ENCODE results near the gene UBE2L5.
A peak's percentile ranks its signal among the peaks of the same experiment; 100 is the strongest.

Gene UBE2L5

DNA sequence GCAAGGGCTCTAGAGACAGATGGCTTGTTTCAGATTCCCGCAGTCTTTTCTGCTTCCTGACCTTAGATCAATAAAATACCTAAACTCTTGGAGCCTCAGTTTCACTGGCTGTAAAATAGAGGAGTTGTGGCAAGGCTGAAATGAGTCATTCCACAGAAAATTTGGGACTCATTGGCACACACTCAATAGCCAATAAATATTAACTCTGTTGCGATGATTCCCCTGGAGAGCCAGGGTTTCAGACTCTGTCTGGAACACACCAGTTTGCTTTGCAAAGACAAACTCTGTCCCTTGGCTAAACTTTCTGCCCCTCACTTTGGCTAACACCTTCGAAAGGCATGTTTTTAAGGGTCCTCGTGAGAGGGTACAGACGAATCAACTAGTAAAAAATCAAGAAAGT, 18.1 kb upstream of the UBE2L5 start:
- DNase-seq (ENCODE audit: low read depth in 3 of 3): no peak

DNA sequence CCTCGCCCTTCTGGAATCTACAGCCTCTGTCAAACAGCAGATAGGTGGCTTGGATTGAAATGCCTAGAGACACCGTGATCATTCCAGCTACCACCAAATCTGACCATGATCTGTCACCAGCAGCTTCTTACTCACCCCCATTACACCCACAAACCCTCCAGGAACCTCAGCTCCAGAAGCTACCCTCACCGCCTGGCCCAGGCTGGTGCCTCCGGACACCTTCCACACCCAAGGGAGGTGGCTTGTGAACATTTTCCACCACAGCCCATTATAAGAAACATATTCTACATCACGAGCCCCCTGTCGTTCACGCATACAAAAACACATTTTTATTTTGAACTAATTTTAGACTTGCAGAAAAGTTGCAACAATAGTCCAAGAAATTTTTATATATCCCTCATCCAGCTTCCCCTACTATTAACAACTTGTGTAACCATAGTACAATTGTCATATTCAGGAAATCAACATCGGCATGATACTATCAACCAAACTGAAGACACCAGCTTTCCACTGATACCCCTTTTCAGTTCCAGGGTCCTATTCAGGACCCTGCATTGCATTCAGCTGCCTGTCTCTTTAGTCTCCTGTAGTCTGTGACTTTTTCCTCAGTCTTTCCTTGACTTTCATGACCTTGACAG, 15.4 kb upstream of the UBE2L5 start:
- no peak for DNase-seq (ENCODE audit: low read depth in 3 of 3)

DNA sequence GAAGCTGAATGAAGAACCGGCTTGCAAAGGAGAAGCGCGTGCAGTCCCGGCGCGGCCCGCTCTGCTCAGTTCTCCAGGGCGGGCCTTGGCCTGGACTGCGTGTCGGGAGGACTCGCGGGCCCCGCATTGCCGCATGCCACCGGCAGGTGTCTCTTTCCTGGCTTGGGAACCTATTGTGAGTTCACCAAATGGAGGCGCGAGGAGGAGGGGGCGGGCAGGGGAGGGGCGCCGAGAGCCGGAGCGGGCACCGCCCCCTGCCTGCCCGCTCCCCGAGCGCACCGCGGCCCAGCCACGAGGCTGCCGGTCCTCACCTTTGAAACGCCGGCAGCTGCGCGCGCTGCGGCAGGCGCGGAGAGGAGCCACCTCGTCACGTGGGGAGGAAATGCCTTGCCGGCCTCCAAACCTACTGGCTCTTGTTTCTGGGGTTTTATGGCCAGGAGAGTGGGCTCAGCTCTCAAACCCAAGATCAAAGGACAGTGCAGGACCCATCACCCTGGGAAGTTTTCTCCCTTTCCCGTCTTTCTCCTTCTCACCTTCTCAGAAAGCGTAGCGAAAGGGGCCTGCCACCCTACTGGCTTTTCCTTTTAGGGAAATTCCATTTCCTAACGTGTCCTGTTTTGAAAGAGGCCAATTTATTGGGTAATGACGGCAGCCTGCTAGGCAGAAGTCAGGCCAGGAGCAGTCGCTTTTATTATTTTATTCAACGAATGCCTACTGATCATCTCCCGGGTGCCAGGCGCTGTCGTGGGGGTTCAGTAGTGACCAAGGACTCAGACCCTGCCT, 13.8 kb upstream of the UBE2L5 start:
- peak; percentile 82 to 95 (median 89) for DNase-seq (ENCODE audit: low read depth in 3 of 3)

DNA sequence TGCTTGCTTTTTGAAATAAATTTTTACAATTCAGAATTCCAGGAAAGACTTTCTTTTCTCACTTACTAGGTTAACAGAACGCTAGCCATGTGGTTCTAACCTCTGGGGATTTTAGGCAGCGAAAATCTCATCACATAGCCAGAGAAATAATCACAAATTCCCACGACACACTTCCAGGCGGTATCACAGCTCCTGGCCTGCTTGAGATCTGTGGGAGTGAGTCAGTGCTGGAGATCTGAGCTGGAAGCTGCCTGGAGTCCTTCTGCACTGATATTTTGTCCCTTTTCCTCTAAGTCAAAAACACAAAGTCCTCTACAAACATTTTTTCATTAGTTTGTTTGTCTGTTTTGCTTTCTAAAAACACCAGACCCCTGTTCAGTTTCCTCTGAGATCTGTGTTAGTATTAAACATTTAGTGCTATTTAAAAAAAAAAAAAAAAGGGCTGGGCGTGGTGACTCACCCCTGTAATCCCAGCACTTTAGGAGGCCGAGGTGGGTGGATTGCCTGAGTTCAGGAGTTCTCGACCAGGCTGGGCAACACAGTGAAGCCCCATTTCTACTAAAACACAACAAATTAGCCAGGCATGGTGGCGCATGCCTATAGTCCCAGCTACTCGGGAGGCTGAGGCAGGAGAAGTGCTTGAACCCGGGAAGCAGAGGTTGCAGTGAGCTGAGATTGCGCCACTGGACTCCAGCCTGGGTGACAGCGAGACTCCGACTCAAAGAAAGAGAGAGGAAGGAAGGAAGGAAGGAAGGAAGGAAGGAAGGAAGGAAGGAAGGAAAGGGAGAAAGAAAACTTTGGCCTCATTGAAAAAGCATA, 12.2 kb upstream of the UBE2L5 start:
- DNase-seq (ENCODE audit: low read depth in 3 of 3): no peak

DNA sequence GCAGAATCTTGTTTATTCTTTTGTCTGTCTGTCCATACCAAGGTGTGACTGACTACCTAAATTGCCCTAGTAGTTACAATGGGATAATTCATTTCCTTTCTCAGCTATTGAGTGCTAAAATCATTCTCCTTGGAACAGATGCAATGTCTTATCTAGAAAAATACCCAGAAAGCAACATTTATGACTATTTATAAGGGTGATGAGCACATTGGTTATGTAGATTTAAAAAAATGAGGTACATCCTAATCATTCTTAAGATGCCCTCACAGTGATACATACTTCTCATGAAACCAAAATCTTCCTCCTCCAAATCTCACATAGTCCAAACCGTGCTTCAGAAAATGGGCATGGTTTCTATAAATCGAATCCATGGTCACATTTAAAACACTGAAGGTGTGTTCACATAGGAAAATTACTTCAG, 11.6 kb upstream of the UBE2L5 start:
- no peak for DNase-seq (ENCODE audit: low read depth in 3 of 3)

DNA sequence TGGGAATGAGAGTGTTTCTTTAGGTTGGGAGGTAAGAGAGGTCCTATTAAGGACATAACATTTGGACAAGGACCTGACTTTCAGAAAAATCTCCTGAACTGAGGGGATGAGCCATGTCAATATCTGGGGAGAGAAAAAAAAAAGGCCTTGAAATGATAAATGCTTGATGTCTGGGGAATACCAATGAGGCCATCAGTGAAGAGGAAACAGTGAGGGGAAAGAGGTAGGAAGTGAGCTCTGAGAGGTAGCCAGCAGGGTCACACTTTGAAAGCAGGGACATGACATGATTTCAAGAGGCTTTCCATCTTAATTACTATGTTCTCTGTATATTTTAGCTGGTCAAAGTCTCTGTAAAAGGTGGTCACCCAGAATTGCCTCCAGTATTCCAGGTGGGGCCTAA, 9.9 kb upstream of the UBE2L5 start:
- no peak for DNase-seq (ENCODE audit: low read depth in 3 of 3)

DNA sequence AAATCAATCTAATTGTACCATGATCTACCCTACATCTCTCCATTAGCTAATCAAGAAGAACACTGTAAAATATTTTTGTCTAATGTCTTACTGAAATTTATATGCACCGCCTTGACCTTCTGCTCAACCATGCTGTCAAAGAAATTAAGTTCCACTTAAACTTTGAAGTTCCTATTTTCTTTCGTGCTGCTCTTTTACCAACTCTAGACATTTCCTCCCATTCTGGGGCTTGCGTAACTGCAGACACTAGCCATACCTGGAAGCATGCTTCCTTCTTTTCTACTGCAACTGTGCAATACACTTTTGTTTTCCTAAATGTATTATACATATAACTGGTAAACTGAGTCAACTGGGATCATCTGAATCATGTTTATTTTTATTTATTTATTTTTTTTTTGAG, 8.5 kb upstream of the UBE2L5 start:
- DNase-seq (ENCODE audit: low read depth in 3 of 3): no peak

DNA sequence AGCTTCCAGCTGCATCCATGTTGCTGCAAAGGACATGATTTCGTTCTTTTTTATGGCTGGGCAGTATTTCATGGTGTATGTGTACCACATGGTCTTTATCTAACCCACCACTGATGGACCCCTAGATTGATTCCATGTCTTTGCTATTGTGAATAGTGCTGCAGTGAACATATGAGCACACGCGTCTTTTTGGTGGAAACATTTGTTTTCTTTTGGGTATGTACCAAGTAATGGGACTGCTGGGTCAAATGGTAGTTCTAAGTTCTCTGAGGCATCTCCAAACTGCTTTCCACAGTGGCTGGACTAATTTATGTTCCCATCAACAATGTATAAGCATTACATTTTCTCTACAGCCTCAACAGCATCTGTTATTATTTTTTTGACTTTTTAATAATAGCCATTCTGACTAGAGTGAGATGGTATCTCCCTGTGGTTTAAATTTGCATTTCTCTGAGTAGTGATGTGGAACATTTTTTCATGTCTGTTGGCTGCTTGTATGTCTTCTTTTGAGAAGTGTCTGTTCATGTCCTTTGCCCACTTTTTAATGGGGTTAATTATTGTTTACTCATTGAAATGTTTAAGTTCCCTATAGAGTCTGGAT, 6.8 kb upstream of the UBE2L5 start:
- DNase-seq (ENCODE audit: low read depth in 3 of 3): no peak

DNA sequence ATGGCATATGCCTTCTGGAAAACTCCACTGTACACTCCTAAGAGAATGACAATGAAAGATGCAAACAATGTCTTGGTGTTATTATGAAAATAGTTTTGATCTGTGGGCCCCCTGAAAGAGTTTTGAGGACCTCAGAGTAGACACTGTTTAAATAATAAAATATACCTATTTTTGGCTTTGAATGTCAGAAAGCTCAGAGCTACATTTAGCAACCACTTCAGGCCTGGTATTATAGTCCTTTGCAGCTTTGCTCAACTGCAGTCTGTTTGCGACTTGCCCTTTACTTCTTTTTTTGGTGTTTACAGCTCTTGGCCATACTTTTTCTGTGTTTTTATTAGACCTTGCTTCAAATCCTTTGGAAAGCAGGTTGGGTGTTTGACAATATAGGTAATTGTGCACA, 5.8 kb upstream of the UBE2L5 start:
- no peak for DNase-seq (ENCODE audit: low read depth in 3 of 3)

DNA sequence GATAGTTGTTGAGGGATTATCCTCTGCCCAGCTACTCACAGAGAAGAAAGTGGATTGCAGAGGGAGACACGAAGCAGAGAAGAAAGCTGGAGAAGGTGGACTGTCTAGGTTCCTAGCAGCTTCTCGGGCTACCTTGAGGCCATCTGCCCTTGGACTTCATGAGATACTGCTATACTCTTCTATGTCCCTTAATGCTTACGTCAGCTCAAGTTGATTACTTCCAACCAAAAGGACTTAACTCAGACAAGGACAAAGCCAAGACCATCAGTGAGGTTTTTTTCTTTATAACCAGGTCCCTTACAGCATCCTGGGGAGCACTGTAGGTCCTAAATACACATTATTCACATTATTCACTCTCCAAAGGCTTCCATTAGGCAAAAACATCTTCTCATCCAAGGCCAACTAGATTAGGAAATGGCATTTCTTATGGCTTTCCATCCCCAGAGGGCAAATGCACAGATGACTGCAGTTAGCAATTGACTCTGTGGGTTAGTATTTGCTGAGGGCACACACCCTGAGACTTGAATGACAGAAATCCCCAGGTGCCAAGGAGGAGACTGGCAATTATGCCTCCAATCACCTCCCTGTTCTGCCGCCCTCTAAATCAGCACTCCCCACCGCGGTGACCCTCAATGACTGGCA, 4.1 kb upstream of the UBE2L5 start:
- DNase-seq (ENCODE audit: low read depth in 3 of 3): no peak

DNA sequence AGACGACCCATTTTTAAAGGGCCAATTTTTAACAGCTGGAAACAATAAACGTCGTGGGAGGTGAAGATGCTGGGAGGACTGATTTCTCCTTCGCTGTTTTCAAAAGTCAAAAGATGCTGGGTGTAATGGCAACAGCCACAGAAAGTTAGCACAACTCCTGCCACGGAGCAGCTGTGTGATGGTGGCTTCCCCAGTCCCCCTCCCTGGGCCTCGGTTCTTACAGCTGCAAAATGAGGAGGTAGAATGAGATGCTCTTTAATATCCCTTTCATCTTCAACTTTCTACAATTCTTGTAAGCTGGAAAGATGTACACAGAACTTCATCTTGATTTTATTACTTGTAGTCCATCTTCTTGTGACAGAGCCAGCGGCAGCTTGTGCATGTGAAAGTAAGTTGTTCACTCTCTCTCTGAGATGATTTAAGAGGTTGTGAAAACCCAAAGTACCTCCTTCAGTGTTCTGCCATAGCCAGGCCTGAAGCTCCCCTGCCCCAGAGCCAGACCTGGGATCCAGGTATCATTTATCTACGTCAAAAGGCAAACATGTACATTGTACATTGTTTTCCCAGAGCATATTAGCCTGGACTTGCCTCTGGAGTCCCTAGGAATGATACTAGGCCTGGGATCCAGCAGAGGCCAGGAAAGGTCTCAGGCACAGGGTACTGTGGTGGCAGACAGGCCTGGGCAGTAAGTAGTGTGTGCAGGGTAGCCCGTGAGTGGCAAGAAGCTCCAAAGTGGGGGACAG, 3.4 kb upstream of the UBE2L5 start:
- no peak for DNase-seq (ENCODE audit: low read depth in 3 of 3)

DNA sequence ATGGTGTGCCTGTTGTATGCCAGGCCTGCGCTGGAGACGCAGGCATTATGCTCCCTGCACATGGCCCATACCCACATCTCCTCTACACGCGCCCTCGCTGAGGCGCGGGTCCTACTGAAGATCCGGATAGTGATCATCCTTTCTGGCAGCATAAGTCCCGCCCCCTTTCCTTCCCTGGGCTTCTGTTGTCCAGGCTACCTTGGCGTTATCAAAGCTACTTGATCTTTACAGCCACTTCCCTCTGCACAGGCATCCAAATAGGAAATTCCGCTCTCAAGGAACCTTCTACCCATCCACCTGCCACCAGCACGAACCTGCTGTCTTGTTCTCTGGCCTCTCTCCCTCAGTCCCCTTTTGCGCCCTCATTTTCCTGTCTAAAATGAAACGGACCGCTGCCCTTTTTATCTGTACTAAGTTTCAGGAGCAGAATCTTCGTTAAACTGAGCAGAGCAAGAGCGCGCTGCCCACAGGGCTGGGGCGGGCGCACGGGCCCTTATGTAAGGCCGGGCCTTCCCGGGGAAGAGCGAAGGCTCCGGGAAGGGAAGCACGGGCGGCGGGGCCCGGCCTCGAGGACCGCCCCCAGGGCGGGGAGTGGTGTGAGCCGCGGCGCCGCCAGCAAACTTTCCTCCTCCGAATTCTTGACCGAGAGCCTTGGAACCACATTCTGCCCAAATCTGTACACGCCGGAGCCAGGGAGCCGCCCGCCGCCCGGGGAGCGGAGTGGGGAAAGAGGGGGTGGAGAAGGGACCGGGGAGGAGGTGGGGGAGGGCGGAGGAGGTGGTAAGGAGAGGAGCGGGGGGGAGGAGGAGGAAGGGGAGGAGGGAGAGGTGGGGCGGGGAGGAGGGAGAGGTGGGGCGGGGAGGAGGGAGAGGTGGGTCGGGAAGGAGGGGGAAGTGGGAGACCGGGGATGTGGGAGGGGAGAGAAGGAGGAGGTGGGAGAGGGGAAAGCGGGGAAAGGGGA, 920 bp upstream of the UBE2L5 start:
- peak in 1 of 3 experiments; percentile 37 for DNase-seq (ENCODE audit: low read depth in 3 of 3)

DNA sequence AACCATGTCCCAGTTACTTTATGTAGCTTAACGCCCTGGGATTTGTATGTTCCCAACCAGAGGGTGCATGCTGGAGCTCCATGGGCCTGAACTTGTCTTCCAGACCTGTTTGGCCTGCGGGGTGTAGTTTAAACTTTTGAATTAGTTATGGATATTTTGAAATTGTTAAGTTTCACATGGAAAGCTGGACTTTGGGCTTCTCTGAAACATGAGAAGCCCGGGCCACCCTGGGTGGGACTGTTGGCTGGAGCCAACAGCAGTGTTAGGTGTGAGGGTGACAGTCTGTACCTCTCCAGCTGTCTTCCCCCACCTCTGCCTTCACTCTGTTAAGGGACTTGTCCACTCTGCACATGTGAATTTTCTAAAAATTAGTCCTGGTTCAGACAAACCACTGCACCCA, 1.6 kb downstream of the UBE2L5 start:
- no peak for DNase-seq (ENCODE audit: low read depth in 3 of 3)

DNA sequence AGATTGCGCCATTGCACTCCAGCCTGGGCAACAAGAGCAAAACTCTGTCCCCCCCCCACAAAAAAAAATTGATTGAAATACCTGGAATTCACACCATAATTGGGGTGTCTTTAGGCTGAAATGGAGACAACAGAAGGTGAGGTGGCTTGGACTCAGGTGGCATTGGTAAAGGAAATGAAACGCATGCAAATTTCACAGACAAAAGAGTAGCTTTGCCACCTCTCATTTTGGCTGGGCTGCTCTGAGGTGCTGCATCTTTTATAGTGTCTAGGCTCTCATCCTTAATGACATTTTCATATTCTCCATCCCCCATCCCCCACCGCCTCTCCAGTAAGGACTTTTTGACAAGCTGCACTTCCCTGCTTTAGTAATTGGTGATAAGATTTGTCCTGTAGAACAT, 6.9 kb downstream of the UBE2L5 start:
- DNase-seq (ENCODE audit: low read depth in 3 of 3): no peak

DNA sequence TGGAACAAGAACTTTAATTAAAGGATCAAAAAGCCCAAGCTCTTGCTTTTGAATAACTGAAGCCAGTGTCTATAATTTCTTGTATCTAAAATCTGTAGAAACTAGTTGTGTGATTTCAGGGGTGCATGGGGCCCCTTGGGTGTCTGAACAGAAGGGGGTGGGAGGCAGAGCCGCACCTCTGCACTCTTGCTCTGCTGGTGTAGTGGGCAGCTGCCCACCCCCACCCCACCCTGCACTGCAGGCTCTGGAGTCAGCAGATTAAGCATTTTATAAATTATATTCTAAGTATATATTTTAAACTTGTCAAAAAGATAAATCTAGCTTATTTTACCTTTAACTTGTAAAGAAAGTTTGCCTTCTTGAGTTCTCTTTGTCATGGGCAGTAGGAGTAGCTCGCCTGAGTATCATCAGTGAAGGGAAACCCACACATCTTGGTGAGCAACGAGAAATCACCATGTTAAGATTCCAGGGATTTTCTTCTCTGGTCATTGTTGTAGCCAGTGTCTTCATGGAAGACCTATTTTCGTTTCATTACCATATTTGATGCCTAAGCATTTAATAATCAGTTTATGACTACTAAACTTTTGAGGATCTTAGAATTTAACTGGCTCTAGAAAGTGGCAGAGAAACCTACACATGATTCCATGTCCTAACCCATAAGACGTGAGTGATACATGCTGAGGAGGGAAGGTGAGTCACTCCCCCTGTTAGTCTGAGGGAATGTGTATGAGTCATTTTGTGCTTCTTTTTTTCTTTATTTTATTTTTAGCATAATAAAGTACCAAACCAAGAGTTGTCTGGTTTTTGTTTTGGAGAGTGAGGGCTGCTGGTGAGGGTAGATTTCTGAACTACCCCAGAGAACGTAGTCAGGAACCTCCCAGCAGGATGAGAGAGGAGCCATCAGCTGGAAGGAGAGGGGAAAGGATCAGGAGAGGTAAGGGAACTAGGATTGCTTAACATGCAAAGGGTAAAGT, 7.7 kb downstream of the UBE2L5 start:
- peak in 1 of 3 experiments; percentile 36 for DNase-seq (ENCODE audit: low read depth in 3 of 3)

DNA sequence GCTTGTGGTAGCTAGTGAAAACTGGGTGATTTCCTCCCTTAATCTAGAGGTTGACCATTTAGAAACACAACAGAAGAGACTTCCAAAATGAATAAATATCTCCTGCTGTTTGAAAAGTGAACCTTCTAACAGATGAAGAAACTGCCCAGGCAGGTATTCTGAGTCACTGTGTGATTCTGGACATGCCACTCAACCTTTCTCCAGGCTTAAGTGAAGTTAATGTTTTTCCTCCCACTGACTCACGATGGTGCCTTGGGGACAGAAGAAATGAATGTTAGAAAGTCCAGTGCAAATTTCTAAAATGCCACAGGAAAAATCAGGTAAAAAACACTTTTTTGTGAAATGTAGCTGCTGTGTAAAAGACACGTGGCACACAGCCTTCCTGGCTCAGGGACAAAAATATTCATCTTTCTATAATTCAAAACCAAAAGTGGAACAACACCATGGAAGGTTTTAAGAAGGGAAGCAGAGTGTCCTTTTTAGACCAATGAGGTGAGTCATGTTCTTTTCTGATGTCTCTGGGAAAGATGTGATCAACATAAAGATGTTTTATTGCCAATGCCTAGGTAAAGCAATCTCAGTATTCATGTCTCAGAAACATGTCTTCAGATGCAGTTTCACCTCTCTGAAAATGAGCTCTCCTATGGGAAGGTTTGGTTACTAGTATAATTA, 9.1 kb downstream of the UBE2L5 start:
- DNase-seq (ENCODE audit: low read depth in 3 of 3): no peak

DNA sequence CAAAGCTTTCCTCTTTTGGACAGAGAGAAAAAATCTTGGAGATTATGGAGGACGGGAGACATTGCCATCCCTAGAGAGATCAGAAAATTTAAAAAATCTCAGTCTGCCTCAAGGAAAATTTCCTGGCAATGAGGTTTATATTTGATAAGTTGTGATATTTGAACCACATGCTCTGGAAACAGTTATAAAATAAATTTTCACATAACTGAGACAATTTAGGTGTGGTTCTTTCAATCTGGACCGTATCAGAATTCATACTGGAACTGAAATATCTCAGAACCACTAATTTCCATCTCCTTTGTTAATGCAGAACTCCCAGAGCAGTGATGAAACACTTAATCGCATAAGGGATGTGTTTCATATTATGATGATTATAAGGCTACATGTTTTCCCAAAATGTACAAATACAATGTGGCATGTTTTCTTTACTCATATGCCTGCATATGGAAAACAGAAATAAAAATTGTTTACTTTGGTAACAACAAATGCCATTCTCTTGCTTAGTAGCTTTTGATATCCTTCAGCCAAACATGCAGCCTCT, 13.7 kb downstream of the UBE2L5 start:
- DNase-seq (ENCODE audit: low read depth in 3 of 3): no peak

DNA sequence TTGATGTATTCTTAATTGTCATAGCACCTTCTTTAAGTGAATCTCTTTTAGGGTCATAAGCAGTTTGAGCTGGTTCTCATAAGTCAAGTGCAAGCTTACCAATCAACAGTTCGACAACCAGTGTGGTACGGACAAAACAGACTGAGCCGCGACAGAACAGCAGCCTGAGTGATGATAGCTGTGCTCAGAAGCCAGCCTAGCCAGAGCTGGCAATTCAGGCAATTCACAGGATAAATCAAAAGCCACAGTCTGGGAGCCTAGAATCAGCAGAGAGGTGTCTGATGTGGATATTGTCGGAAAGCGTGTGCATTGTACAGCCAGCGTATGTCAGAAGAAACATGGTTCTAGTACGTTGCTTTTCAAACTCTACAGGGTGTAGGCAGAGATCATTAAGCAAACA, 14.9 kb downstream of the UBE2L5 start:
- DNase-seq (ENCODE audit: low read depth in 3 of 3): no peak
